Gastroesophageal sphincter (tissue), 3 donors: ENCODE measurements around the gene WNT10A.

ENCODE experiments used
- CTCF ChIP-seq, 4 experiments: fragments of 200-600 bp in 2 of 4; fragments of 450-650 bp in 2 of 4; sonication (generic) in 1 of 4; IDR thresholded peaks; one replicate each; pipeline ENCODE4 v1.5.1; 2017 to 2019; ENCODE audit warnings: antibody characterized with exemption in 4 of 4, mild to moderate bottlenecking in 2 of 4, moderate library complexity in 2 of 4
- EP300 ChIP-seq: sonication (generic); formaldehyde crosslinking; IDR thresholded peaks from one replicate; pipeline ENCODE4 v1.6.1; 2017; ENCODE audit warnings: antibody characterized with exemption, mild to moderate bottlenecking

- TF ChIP-seq EP300 (no peak), CTCF (IDR thresholded peaks at IDR 0.05) (no peak)
Measured at GRCh38 chr2:218882461-218882816, 1.8 kb downstream of the WNT10A start.
